ENCODE data around the gene WDR1. TPM values are rescaled to one million over a fixed set of nuclear protein-coding genes. Genes with fewer than 3 reads are reported as not detected.

The WDR1 gene
- total and polyA plus RNA-seq, 2 of the 13 experiments (the other 11 are each of a cell fraction or from before 2014, with no cell fraction given): 106 to 198 TPM

DNA sequence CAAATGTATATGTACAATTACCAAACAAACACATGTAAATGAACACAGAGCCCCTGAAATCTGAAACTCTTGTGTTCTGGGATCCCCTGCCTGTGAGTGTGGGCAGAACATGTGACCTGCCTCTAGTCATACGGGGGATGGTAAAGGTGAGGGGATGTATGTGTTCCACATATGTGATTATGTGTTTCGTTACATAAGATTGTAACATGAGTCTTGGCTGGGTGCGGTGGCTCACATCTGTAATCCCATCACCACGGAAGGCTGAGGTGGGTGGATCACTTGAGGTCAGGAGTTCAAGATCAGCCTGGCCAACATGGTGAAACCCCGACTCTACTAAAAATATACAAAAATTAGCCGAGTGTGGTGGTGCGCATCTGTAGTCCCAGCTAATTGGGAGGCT lies 58.2 kb downstream of the WDR1 start (continued):
- TF ChIP-seq ZNF318 (CRISPR knock-in tag; IDR thresholded peaks at IDR 0.05): no peak
- TF ChIP-seq ZNF138 (CRISPR knock-in tag; IDR thresholded peaks at IDR 0.05; ENCODE audit: low read depth): no peak
- TF ChIP-seq HNRNPH1 (optimal IDR thresholded peaks at IDR 0.05; ENCODE audit: low read depth, low read length): no peak
- no peak for TF ChIP-seq DBP (CRISPR knock-in tag; IDR thresholded peaks at IDR 0.05; ENCODE audit: not compliant biosample characterization)
- no peak for TF ChIP-seq YY1 (IDR thresholded peaks at IDR 0.05; ENCODE audit: insufficient read depth, insufficient replicate concordance, low read depth, low read length)
- no peak for TF ChIP-seq SNAI1 (CRISPR knock-in tag; IDR thresholded peaks at IDR 0.05; ENCODE audit: borderline replicate concordance)
- TF ChIP-seq ZFP36 (IDR thresholded peaks at IDR 0.05; ENCODE audit: borderline replicate concordance, low read depth, low read length, partially characterized antibody): no peak
- no peak for TF ChIP-seq MZF1 (CRISPR knock-in tag; IDR thresholded peaks at IDR 0.05; ENCODE audit: borderline replicate concordance)
- TF ChIP-seq ZNF251 (CRISPR knock-in tag; IDR thresholded peaks at IDR 0.05): no peak
- no peak for TF ChIP-seq MAZ (IDR thresholded peaks at IDR 0.05; ENCODE audit: borderline replicate concordance, low read depth, low read length)
- no peak for TF ChIP-seq MAZ (CRISPR knock-in tag; IDR thresholded peaks at IDR 0.05; ENCODE audit: low read depth)
- no peak for TF ChIP-seq ZNF562 (CRISPR knock-in tag; IDR thresholded peaks at IDR 0.05; ENCODE audit: borderline replicate concordance)
- no peak for TF ChIP-seq ZNF841 (CRISPR knock-in tag; IDR thresholded peaks at IDR 0.05; ENCODE audit: borderline replicate concordance)
- TF ChIP-seq CBFB (CRISPR knock-in tag; IDR thresholded peaks at IDR 0.05): no peak
